ENCODE measurements around the gene GATA5.
"Not testable (repeated sequence)": the region's sequence is repeated elsewhere in the genome, so short reads cannot be mapped to it uniquely, and the experiment has no call there.

The GATA5 gene

DNA sequence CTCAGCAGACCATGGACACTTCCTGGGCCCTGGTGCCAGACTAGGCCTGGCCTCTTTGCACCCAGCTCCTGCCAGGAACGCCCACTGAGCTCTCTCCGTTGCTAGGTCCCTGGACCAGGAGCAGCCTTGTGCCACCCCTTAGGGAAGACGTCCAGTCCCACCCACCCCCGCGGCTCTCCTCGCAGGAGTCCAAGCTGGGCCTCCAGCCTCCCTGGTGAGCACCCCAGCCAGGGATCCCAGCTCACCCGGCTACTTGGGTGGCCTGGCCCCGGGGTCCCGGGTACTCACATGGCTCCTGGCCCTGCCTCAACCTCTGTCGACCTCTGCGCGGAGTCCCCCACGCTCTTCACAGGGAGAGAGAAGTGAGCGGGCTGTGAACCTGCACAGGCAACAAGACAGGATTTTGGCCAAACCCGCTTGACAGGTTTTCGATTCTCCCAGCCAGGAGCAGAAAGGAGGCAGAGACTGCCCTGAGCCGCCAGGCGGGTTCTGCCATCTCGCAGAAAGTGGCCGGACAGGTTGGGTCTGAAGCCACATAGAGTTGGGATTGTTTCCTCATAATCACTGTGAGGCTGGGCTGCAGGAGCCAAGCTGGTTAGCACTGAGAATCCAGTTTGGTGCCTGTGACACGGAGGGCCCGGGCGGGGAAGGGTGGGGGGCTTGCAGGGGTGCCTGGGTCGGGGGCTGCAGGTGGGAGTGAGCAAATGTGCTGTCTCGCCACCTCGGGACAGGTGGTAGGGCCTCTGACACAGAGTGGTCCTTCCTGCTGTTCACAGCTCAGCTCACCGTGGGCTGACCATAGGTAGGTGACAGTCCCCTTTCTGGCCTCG, 48.4 kb downstream of the GATA5 start, which contains the start of gene RBBP8NL:
Gene RBBP8NL, minus strand, starts transcription at position 368 of the 830 bp plus-strand sequence. CDS start 7,892 bp downstream, outside the sequence.
- DNase-seq, result no peak

DNA sequence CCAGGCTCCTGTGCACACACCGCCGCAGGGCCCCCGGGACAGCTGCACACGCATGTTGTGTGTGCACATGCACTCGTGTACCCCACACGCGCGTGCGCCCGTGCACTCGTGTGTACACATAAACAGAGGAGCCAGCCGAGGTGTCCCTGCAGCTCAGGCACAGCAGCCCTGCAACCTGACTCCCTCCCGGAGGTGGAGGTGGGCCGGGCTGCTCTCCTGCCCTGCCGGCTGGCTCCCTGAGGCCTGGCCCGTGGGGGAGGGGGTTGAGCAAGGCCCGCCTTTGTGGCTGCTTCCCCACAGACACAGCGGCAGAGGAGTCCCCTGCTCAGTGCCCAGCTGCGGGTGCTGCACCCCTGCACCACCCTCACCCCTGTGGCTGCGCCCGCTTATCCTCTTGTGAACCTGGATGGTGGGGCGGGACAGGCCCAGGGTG, 49.1 kb downstream of the GATA5 start:
- DNase-seq, result no peak

DNA sequence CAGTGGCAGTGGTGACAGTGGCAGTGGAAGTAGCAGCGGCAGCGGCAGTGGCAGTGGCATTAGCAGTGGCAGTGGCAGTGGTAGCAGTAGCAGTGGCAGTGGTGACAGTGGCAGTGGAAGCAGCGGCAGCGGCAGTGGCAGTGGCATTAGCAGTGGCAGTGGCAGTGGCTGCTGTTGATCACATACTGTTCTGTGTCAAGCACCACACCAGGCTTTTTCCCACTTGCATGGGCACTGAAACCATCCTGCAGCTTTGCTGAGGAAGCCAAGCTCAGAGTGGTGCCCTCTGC, 49.8 kb downstream of the GATA5 start:
- DNase-seq, result not testable (repeated sequence)

DNA sequence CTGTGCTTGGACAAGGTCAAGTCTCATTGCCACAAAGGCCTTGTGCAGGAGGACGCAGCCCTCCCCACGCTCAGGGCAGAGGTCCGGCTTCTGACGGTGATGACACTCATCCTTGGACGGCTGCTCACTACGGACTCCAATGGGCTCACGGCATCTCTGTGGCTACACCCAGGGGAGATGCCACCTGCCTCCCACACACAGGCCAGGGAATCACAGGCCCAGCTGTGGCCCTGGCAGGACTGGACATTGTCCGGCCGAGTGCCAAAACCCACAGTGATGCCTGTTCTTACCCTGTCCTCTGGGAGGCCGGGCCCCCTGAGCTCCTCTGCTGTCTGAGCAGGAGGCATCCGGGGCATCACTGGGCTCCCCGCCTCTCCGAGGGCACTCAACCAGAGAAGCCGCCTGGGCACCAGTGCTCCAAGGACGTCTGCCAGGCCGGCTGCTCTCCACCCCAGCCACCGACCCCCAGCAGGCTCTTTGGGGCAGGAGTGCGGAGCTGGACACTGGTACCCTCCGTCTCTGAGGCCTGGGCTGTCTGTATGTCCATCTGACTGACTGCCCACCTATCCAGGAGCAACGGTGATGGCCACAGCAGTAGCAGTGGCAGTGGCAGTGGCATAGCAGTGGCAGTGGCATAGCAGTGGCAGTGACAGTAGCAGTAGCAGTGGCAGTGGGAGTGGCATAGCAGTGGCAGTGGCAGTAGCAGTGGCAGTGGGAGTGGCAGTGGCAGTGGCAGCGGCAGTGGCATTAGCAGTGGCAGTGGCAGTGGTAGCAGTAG, 50.3 kb downstream of the GATA5 start:
- no peak for DNase-seq

DNA sequence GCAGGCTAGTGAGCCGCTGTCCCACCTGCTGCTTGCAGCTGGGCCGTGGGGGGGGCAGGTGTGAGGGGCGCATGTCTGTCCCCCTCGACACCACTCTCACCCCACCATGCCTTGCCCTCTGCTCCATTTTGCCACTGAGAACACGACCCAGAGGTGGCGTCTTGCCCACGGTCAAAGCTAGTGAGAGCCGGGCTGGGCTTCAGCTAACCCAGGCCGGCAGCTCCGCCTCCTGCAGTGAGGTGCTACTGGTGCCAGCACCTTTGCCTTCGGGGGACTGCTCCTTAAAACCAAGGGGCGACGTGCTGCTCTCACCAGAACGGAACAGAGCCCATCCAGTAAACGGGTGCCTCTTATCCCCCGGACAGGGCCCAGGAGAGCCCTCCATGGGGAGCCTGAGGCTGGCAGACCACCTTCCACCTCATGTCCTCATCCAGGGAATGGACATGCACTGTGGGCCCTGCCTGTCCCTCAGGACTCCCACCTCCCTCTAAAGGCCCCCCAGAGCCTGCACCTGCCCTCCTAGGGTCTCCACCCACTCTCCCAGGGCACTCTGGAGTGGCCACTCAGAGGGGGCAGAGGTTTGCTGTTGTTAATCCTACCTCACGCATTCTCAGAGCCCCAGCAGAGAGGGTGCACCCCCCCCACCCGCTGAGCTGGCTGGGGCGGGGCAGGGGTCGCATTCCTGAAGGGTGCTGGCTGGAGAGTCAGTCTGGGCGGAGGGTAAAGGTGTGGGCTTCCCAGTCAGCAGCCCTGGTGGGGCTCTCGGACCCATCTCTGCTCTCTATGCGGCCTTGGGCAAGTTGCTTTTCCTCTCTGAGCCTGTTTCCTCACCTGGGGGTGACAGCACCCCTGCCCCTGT, 51.3 kb downstream of the GATA5 start:
- no peak for DNase-seq

DNA sequence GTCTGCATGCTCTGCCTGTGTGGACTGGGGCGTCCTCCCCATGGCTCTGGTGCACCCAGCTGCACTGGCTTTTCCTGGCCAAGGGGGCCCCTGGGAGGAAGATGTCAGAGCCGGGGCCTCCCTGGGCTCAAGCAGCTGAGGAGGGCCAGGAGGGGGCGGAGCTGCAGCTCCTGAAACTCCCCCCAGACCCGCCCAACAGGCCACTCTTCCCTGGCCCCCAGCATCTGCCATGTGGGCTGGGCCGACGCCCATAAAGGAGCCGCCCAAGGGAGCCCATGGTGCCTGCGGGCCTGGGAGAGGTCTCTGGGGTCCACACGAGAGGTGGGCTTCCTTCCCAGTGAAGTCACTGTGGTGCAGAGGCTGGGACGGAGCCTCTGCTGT, 52.5 kb downstream of the GATA5 start:
- no peak for DNase-seq

DNA sequence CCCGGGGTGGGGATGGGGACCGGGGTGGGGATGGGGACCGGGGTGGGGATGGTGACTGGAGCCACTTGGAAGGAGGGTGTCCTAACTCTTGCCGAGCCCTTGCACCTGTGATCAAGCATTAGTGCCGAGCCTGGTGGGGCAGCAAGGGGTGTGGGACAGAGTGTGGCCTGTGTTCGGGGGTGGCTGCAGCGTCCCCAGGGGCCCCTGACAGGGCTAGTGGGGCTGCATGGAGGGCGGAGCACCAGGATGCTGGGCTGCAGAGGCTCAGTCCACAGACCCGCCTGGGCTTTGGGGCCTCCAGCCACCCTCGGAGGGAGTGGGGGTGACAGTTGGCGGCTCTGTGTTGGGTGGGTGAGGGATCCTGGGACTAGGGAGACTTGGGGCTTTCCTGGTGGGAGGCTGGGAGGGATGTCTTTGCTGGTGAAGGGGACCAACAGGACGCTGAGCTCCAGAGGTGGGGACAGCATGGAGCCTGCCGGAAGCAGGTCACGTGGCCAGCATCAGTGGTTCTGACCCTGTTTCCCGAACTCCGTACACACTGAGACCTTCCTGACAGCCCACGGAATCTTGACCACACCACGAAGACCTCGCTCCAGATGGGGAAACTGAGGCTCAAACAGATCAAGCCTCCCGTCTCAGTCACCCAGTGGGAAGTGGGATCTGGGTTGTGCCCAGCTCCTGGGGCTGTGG, 53.0 kb downstream of the GATA5 start:
- DNase-seq, result no peak

DNA sequence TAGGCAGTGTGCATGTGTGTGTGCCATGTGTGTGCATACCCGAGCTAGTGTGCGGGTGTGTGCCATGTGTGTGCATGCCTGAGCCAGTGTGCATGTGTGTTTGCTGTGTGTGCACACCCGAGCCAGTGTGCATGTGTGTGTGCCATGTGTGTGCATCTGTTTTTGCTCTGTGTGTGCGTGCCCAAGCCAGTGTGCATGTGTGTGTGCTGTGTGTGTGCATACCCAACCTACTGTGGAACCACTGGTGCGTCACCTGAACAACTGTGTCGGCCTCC, 54.1 kb downstream of the GATA5 start:
- no peak for DNase-seq

DNA sequence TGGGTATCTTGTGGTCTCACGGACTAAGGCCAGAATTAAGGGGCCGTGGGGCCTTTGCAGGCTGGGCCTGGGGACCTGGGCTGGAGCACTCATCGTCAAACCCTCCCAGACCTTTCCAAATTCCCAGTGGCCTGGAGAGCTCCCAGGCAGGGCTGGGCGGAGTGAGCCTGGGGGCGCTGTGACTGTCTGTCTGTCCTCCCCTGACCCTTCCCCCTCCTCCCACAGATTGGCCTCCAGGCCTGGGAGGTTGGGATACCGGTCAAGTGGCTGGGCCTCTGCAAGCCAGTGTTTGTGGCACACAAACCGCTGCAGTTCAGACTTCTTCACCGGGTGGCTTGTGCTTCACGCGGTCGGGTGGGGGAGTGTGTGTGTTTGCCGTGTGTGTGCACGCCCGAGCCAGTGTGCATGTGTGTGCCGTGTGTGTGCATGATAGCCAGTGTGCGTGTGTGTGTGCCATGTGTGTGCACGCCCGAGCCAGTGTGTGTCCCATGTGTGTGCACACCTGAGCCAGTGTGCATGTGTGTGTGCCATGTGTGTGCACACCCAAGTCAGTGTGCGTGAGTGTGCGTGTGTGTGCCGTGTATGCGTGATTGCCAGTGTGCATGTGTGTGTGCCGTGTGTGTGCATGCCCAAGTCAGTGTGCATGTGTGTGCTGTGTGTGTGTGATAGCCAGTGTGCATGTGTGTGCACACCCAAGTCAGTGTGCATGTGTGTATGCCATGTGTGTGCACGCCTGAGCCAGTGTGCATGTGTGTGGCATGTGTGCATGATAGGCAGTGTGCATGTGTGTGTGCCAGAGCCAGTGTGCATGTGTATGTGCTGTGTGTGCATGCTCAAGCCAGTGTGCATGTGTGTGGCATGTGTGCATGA, 54.7 kb downstream of the GATA5 start:
- DNase-seq, result no peak

DNA sequence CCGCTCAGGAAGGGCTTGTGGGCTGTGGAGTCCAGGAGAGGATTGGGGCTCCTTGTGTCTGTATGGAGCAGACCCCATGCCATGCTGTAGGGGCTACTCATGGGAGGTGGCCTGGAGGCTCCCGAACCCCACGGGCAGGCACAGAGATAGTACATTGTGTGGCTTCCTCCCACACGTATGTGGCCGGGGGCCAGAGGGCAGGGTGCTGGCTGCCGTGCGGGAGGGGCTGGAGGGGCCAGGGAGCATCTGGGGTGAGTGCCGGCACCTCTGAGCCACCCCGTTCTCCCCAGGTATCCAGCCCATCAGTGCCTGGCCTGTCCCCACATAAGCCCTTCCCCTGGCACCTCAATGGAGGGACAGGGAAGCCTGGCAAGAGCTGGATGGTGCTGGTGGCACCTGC, 56.0 kb downstream of the GATA5 start:
- no peak for DNase-seq

DNA sequence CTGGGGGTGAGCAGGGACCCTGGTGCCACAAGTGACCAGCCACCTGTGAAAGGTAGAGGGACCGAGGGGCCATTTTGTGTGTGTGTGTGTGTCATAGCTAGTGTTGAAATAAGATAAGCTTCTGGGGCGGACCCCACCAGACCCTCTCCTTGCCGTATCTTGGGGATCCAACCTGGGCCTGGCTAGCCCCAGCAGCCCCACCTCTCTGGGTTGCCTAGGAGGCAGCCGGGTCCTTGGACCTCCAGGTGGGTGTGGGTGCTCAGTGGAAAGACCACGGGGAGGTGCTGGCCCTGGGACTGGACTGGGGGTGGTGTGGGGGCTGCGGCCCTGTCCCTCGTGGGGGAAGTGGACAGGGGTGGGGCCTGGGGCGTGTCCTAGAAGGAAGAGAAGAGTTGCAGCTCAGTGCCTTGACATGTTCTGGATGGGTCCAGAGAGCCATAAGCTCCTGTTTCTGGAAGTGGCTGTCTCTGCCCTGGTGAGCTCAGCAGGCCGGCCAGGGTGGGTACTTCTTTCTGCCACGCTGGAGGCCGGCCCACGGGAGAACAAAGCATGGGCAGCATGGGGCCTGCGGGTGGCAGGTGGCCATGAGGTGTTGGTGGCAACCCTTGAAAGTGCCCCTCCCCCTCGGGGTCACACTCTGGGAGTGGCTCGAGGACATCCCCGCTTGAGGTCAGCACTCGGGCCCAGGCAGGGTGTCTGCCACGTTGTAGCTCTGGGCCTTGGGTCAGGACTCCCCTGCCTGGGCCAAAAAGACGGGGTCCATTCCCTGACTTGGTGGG, 56.9 kb downstream of the GATA5 start:
- no peak for DNase-seq

DNA sequence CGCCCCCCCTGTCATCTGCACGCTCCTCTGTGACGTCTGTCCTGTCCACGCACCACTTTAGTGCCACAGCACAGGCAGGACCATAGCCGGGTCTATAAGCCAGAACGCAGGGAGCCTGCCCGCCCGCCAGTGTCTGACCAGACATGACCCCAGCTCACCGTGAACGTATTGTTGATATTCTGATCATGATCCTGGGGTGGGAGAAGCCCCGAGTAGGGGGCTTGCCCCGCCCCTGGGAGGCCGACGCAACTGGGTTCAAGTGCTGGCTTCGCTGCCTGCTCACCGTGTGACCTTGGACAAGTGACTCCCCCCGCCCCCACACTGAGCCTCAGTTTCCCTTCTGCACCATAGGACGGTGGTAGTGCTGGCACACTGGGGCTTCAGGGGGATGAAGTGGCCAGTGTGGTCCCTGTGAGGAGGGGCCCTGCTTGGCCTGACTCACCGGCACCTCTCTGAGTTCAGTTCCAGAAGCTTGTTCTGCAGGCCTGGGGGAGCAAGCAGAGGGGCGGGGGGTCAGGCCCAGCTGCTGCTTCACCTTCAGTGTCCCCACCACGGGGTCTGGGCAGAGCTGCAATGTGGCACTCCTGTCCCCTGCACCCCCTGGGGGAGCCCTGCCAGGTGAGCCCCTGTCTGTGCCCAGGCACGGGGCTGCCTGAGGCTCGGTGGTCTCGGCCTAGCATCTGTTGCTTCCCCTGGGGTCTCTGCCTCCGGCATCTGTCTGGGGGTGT, 57.6 kb downstream of the GATA5 start:
- no peak for DNase-seq

DNA sequence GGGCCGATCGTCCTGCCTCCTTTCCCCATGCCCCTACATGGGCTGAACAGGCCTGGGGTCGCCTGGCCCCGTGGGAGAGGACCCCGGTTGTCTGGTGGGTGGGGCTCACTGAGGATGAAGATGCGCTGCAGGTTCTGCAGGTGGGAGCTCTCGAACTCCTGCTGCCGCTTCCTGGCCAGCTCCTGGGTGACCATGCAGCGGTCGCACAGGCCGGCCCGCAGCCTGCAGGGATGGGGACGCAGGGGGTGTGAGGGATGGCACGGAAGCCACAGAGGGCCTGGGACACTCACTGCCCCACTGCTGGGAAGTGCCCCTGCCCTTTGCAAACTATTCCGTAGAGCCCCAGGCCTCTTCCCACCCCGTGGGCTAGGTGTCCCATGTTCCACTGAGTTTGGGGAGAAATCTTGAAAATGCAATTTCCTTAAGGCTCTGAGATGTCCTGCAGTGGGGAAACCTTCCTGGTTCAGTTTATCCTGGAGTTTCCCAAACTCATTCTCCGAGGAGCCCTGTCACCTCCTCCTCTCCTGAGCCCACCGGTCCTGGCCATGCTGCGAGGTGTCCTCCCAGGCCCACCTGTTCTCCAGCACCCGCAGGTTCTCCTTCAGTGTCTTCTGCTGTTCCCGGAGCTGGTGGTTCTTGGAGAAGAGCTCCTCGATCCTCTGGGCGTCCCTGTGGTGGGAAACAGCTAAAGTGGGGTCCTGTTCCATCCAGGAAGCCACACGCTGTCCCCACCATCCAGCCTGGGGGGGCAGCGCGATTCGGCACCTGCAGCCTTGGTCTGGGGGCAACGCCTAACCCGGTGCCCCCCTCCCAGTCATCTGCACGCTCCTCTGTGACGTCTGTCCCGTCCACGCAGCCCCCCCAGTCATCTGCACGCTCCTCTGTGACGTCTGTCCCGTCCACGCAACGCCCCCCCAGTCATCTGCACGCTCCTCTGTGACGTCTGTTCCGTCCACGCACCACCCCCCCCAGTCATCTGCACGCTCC, 58.9 kb downstream of the GATA5 start:
- no peak for DNase-seq

DNA sequence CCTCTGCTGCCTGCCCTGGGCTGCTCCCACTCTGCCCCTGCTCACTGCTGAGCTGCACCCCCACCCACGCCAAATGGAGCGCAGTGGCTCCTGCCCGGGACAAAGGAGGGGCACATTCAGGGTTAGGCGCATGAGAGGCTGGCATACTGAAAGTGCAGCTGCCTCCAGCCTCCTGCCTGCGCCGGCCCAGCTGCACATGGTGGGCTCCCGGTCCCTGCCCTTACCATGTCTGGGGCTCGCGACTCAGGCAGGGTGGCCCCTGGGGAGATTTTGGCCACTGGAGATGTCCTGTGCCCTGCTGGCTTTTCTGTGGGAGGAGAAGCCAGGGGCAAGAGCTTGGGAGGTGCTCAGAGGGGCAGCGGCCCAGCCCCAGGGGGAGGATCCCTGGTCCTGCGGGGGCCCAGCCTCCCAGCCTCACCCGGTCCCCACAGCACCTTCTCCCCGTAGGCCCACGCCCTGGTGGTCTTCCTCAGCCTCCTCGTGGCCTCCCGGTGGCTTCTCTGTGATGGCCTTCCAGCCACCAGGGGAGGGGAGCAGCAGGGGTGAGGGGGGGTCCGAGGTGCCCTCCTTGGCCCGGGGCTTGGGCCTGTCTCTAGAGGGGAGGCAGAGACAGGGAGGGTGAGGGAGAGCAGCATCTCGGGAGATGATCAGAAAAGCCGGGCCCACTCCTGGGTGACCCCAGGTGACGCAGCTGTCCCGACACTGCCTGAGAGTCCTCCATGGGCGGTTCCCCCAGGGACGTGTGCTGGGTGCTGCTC, 60.3 kb downstream of the GATA5 start:
- DNase-seq, result no peak

DNA sequence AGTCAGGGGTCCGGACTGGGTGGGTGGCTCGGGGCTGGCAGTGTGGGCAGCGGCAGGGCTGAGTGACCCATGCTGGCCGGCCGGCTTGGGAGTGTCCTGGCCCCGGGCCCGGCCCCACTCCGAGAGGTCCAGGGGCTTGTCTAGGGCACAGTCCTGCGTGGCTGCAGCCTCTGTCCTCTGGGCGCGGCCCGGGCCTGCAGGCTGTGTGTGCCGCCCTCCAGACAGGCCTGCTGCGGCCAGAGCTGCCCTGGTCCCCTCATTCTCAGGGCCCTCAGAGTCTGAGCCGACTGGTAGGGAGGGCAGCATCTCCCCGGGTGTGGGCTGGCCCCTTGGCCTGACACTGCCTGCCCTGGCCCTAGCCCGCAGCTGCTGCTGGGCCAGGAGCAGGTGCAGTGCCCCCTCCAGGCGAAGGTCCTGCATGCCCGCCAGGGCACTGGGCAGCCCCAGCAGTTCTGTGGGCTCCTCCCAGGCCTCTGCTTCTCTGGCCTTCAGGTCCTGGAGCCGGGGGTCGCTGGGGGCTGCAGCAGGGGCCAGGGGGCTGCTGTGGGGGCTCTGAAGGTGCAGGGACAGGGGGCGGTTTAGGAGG, 61.8 kb downstream of the GATA5 start:
- DNase-seq, result no peak
